ENCODE measurements around the gene GMPPB.
"Not testable (repeated sequence)": the region's sequence is repeated elsewhere in the genome, so short reads cannot be mapped to it uniquely, and the experiment has no call there.

The GMPPB gene

DNA sequence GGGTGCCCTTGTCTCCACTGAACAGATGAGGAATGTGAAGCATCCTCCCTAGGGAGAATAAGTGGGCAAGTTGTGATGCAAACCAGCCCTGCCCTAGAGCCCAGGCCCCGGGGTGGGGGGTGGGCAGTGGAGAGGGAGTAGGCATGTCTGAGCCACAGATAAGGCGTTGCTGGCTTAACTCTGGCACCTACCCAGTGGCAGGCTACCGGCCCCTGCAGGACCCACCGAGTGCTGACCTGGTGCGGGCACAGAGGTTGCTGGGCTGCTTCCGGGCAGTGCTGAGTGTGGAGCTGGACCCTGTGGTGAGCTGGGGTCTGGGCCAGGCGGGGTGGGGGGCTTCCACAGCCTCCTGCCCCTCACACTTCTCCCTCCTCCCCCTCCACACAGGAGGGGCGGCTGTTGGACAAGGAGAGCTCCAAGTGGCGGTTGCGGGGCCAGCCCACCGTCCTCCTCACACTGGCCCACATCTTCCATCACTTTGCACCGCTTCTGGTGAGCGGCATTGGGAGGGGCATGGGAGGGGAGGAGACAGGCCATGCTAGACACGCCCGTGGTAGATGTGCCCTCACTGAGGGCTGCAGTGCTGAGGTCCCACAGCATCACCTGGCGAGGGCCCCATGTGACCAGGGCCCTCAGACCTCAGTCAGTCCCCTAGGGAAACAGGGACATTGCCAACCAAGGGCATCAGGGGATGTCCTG lies 24.3 kb downstream of the GMPPB start:
- H3K27me3 ChIP-seq (ENCODE audit: insufficient read depth, insufficient read length), result no peaks in the 10 kb centered on the region
- H3K4me1 ChIP-seq (ENCODE audit: insufficient read depth, insufficient read length), result peaks cover 26% of the 10 kb centered on the region
- TF ChIP-seq ZNF274 (IDR thresholded peaks at IDR 0.05; ENCODE audit: low read depth, low read length), result no peak
- H3K9me3 ChIP-seq (ENCODE audit: insufficient read depth, low read length), result no peaks in the 10 kb centered on the region
- H3K9ac ChIP-seq (ENCODE audit: insufficient read length, low read depth), result no peak overlapping the region
- DNase-seq (ENCODE audit: low read depth, low spot score), result no peak
- H3K4me3 ChIP-seq (ENCODE audit: insufficient read length, low read depth), result no peak overlapping the region
- H3K36me3 ChIP-seq (ENCODE audit: insufficient read depth, insufficient read length, low read length), result peaks cover 64% of the 10 kb centered on the region

DNA sequence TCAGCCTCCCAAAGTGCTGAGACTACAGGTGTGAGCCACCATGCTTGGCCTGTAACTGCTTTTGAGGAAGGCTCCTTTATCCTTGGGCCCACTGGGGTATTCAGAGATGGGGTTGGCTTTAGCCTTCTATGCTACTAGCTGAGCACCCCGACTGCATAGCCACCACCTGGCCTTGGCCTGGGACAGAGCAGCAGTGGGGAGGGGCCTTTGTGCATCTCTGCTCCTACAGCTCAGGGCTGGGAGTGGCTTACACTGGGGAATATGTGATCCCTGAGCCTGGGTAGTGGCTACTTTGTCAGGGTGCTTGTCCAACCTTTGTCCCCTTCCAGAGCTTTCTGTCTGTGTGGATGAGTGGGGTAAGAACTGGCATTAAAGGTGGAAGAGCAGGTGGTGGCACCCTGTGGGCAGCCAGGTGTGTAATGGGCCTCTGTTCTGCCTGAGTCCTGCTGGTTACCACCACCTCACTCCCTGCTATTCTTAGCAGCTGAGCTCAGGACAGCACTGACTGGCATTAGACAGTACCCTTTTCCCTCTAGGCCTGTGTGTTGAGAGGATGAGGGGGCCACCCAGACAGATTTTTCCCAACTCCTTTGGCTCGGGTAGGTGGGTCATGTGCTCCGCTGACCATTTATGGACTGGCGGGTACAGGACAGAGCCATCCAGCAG lies 28.3 kb downstream of the GMPPB start:
- H3K4me3 ChIP-seq (ENCODE audit: insufficient read length, low read depth), result not testable (repeated sequence)

DNA sequence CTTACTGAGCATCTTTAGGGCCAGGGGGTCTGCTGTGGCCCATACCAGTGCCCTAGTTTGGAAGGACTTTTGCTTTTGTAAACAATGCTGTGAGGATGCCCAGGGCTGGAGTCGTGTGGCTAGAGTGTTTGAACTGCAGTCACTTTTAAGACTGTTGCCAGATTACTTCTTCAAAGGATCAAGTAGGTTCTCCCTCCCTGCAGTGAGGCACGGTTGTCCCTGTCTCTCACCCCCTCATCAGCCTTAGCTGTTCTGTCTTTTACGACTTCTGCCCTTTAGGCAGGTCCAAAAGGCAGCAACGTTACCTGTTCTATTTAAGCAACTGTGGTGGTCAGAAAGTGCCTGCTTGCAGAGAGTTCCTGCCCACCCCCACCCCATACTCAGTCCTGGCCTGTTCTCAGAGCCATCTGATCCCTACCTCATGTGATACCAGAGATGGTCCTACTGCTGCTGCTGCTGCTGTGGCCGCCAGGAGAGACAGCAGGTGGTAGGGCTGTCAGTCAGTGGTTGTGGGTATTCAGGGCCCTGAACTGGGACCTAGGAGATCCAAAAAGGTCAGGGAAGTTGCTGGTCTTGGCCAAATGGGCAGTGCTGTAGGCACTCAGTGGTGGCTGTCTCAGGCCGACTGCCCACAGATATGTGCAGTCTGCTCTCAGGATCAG lies 29.2 kb downstream of the GMPPB start:
- H3K9ac ChIP-seq (ENCODE audit: insufficient read length, low read depth); H3K4me1 ChIP-seq (ENCODE audit: insufficient read depth, insufficient read length); H3K9me3 ChIP-seq (ENCODE audit: insufficient read depth, low read length); H3K27me3 ChIP-seq (ENCODE audit: insufficient read depth, insufficient read length); H3K4me3 ChIP-seq (ENCODE audit: insufficient read length, low read depth); DNase-seq (ENCODE audit: low read depth, low spot score): not testable (repeated sequence)
- H3K36me3 ChIP-seq (ENCODE audit: insufficient read depth, insufficient read length, low read length), result peaks cover 23% of the 10 kb centered on the region

More for the DNA sequence above, 28.3 kb downstream of the GMPPB start:
- not testable (repeated sequence) for DNase-seq (ENCODE audit: low read depth, low spot score); H3K9ac ChIP-seq (ENCODE audit: insufficient read length, low read depth); H3K27me3 ChIP-seq (ENCODE audit: insufficient read depth, insufficient read length); H3K4me1 ChIP-seq (ENCODE audit: insufficient read depth, insufficient read length); H3K9me3 ChIP-seq (ENCODE audit: insufficient read depth, low read length)
- peaks cover 30% of the 10 kb centered on the region for H3K36me3 ChIP-seq (ENCODE audit: insufficient read depth, insufficient read length, low read length)

DNA sequence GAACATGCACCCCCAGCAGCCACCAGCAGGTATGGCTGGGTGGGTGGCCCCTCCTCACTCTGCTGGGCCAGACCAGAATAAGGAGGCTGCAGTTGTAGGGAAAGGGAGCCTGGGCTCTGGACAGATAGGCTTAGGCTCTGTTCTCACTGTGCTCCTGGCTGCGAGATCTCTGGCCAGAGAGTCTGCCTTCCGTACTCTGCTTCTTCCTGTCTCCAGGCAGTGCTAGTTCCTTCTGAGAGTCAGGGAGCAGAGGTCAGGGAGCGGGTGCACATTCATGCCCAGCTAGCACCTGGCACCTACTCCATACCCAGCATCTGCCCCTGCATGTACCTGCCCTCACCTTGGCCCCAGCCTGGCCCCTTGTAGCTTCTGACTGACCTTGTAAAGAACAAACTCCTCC lies 32.3 kb downstream of the GMPPB start:
- not testable (repeated sequence) for H3K9me3 ChIP-seq (ENCODE audit: insufficient read depth, low read length); DNase-seq (ENCODE audit: low read depth, low spot score)

DNA sequence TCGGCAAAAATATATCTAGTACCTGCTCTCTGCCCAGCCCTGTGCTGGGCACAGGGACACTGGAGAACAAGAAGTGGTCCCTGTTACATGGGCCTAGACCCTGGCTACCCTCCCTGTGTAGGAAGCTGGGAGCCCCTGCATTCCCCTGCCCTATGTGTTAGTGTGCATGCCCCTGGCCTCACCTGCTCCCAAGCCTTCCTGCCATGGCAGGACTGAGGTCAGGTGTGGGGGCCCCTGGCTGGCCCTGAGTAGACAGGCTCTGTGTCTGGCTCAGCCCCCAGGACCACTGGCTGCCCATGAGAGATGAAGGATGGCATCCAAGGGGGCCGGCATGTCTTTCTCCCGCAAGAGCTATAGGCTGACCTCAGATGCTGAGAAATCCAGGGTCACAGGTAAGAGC lies 32.9 kb downstream of the GMPPB start:
- not testable (repeated sequence) for H3K36me3 ChIP-seq (ENCODE audit: insufficient read depth, insufficient read length, low read length); H3K9me3 ChIP-seq (ENCODE audit: insufficient read depth, low read length); H3K4me1 ChIP-seq (ENCODE audit: insufficient read depth, insufficient read length); H3K27me3 ChIP-seq (ENCODE audit: insufficient read depth, insufficient read length); DNase-seq (ENCODE audit: low read depth, low spot score); H3K9ac ChIP-seq (ENCODE audit: insufficient read length, low read depth); H3K4me3 ChIP-seq (ENCODE audit: insufficient read length, low read depth)

More for the DNA sequence above, 32.3 kb downstream of the GMPPB start:
- H3K4me1 ChIP-seq (ENCODE audit: insufficient read depth, insufficient read length); H3K9ac ChIP-seq (ENCODE audit: insufficient read length, low read depth); H3K4me3 ChIP-seq (ENCODE audit: insufficient read length, low read depth); H3K36me3 ChIP-seq (ENCODE audit: insufficient read depth, insufficient read length, low read length); H3K27me3 ChIP-seq (ENCODE audit: insufficient read depth, insufficient read length): not testable (repeated sequence)

DNA sequence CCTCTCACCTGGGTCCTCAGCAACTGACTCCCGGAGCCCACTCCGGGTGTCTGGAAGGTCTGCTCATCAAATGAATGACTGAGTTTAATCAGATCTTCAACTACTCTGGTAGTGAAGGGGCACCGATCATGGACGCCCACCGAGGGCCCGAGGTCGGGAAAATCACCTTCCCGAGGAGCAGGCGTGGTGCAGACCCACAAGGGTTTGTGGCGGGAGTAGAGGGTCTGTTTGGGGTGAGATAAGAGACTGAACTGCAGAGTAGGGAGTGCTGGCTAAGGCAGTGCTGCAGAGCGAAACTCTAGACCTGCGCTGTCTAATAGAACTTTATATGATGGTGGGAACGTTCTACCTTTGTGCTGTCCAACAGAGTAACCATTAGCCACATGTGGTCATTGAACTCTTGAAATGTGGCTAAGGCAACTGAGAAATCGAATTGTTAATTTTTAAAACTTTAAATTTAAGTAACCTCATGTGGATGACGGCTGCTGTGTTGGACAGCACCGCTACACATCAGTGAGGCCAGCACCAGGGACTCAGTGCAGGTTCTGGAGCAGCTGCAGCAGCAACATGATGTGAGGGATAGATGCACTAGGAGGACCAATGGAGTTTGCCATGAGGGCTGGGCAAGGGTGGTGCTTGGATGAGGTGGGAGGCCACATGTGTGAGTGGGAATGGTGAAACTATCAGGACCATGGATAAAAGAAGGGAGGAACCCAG lies 33.7 kb downstream of the GMPPB start:
- H3K36me3 ChIP-seq (ENCODE audit: insufficient read depth, insufficient read length, low read length); H3K27me3 ChIP-seq (ENCODE audit: insufficient read depth, insufficient read length); DNase-seq (ENCODE audit: low read depth, low spot score); H3K4me1 ChIP-seq (ENCODE audit: insufficient read depth, insufficient read length); H3K9me3 ChIP-seq (ENCODE audit: insufficient read depth, low read length): not testable (repeated sequence)
- Histone ChIP-seq H3K4me3 (ENCODE audit: insufficient read length, low read depth) (peak overlapping the region; percentile 95), H3K9ac (ENCODE audit: insufficient read length, low read depth) (peak overlapping the region; percentile 97)

DNA sequence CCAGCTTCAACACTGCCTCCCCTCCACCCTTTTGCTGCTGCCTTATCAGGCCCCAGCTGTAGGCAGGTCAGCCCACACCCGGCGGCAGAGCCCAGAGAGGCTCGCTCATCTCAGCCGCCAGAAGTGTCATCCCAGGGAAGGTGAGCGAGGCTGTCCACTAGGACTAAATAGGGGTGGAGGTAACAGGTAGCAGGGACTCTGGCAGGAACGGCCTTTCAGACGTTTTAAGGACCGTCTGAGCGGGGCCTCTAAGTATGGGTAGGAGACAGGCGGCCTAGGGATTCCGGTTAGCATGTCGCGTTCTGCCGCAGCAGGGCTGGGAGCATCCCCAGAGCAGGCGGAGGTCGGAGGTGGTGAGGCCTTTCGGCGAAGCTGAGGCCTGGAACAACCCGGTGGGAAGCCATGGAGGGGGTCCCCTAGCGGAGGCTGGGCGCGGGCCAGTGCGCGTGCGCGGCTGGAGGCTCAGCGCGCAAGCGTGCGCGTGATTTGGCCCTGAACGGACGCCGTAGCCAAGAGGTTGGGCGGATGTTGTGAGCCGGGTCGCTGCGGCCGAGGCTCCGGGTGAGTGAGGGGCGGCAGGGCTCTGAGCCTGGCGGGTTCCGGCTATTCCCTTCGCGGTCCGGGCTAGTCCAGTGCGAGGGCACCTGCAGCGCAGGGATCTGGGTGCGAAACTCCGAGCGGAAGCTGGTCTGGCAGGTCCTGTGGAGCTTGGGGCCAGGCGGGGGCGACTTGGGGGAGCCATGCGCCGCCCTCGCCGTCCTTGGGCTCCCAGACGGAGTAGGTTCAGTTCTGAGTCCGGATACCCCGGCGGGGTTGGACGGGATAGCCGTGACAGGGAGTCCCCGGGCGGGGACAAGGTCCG lies 34.5 kb downstream of the GMPPB start, which contains the start of the genes MST1 and RNF123:
Gene MST1 (minus strand): TSS at position 429 of the 862 bp plus-strand sequence. CDS start 783 bp downstream, outside the sequence.
Gene RNF123 (plus strand): TSS at position 512 of the 862 bp plus-strand sequence. CDS start 1,609 bp downstream, outside the sequence.
- DNase-seq (ENCODE audit: low read depth, low spot score), result peak; percentile 95
- Histone ChIP-seq H3K27me3 (ENCODE audit: insufficient read depth, insufficient read length) (no peaks in the 10 kb centered on the region), H3K36me3 (ENCODE audit: insufficient read depth, insufficient read length, low read length) (peaks cover 13% of the 10 kb centered on the region), H3K4me3 (ENCODE audit: insufficient read length, low read depth) (peak within 1 kb of the TSS; percentile 95), H3K9me3 (ENCODE audit: insufficient read depth, low read length) (no peaks in the 10 kb centered on the region), H3K9ac (ENCODE audit: insufficient read length, low read depth) (peak within 1 kb of the TSS; percentile 97), H3K4me1 (ENCODE audit: insufficient read depth, insufficient read length) (no peaks in the 10 kb centered on the region)
- TF ChIP-seq ZNF274 (IDR thresholded peaks at IDR 0.05; ENCODE audit: low read depth, low read length), result no peak
- TF ChIP-seq SUZ12 (IDR thresholded peaks at IDR 0.05; ENCODE audit: extremely low read depth, insufficient read depth, insufficient read length), result no peak
- no peak for TF ChIP-seq YY1 (IDR thresholded peaks at IDR 0.05; ENCODE audit: insufficient read depth, insufficient read length)

DNA sequence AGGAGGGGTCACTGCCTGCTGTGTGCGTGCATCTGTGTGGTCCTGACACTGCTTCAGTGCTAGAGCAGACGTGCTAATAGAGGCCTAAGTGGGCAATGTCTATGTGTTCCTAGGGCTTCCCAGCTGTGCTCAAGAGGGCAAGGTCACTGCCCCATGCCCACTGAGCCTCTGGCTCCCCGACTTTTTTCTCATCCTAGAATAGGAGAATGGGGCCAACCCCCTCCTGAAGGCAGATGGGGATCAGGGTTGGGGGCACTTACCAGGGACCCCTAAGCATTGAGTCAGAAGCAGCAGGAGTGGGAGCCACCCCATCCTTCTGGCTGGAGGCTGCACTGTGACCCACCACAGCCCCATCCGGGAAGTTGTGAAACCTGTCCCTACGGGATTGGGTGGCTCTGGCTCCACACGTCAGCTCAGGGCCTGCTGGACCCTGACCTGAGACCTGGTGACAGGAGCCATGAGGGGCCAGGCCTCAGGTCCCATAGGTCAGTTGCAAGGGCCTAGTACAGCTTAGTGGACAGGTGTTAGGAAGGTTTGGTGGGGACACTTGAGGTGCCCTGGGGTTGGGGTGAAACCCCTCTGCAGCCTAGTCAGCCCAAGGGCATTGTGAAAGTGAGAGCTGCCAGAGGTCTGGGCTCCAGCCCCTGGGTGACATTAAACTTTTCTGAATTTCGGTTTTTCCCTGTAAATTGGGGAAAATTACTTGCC lies 35.3 kb downstream of the GMPPB start:
- peak overlapping the region; percentile 97 for H3K9ac ChIP-seq (ENCODE audit: insufficient read length, low read depth)
- H3K27me3 ChIP-seq (ENCODE audit: insufficient read depth, insufficient read length); H3K9me3 ChIP-seq (ENCODE audit: insufficient read depth, low read length); H3K4me1 ChIP-seq (ENCODE audit: insufficient read depth, insufficient read length); DNase-seq (ENCODE audit: low read depth, low spot score): not testable (repeated sequence)
- peaks cover 18% of the 10 kb centered on the region for H3K36me3 ChIP-seq (ENCODE audit: insufficient read depth, insufficient read length, low read length)
- peak overlapping the region; percentile 95 for H3K4me3 ChIP-seq (ENCODE audit: insufficient read length, low read depth)

DNA sequence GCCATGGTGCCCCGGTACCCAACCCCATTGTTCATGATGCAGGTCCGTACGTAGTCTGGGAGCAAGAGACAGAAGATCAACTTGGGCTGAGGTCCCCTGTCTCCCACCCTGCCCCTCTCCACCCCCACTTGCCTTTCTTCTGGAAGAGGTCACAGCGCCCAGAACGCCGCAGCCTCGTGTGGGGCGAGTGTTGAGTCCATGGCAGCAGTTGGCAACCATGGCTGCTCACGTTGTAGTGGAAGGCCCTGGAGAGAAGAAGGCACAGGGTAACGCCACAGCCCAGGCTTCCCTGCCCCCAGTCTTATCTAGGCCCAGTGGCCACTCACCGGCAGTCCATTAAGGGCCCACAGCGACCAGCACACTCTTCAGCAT lies 36.3 kb downstream of the GMPPB start:
- DNase-seq (ENCODE audit: low read depth, low spot score); H3K27me3 ChIP-seq (ENCODE audit: insufficient read depth, insufficient read length); H3K4me1 ChIP-seq (ENCODE audit: insufficient read depth, insufficient read length); H3K9me3 ChIP-seq (ENCODE audit: insufficient read depth, low read length): not testable (repeated sequence)
- H3K4me3 ChIP-seq (ENCODE audit: insufficient read length, low read depth), result peak overlapping the region; percentile 42
- peaks cover 29% of the 10 kb centered on the region for H3K36me3 ChIP-seq (ENCODE audit: insufficient read depth, insufficient read length, low read length)
- peak overlapping the region; percentile 81 for H3K9ac ChIP-seq (ENCODE audit: insufficient read length, low read depth)
